ENCODE measurements around the gene C16orf78.

C16orf78 gene

DNA sequence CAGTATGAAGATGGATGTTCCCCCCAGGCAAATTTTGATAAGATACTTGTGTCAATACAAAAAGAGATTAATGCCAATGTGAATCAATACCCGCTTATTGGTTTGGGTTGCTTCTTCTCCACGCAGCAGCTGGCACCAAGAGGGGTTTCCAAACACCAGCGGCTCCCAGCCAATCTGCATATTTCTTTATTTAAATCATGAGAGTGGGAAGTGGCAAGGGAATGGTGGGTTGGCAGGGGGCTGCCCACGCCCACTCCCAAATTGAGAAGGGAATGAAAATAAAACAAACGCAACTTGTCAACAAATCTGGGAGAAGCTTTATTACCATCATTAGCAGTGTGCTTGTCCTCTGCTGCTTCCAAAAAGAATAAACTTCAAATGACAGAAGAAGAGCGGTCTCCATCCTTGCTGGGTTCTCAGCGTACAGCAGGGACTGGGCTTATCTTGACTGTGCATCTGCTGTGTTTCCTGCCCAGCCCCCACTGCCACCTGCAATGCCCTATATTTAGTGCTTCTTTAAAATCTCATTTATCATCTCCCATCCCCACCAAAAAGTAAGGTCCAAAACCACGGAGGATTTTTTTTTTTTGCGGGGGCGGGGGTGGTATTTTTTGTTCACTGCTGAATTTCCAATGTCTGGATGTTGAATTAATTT is 34.9 kb upstream of the C16orf78 start:
- H3K4me3 Mint-ChIP-seq = no peak overlapping the region
- no peak overlapping the region for H3K27ac Mint-ChIP-seq
- H3K9me3 Mint-ChIP-seq = no peaks in the 10 kb centered on the region
- no peaks in the 10 kb centered on the region for H3K4me1 Mint-ChIP-seq
- no peaks in the 10 kb centered on the region for H3K36me3 Mint-ChIP-seq (ENCODE audit: low read depth)
- H3K27me3 Mint-ChIP-seq (ENCODE audit: low read depth) = peaks cover 45% of the 10 kb centered on the region
- TF ChIP-seq, protein P1, sequence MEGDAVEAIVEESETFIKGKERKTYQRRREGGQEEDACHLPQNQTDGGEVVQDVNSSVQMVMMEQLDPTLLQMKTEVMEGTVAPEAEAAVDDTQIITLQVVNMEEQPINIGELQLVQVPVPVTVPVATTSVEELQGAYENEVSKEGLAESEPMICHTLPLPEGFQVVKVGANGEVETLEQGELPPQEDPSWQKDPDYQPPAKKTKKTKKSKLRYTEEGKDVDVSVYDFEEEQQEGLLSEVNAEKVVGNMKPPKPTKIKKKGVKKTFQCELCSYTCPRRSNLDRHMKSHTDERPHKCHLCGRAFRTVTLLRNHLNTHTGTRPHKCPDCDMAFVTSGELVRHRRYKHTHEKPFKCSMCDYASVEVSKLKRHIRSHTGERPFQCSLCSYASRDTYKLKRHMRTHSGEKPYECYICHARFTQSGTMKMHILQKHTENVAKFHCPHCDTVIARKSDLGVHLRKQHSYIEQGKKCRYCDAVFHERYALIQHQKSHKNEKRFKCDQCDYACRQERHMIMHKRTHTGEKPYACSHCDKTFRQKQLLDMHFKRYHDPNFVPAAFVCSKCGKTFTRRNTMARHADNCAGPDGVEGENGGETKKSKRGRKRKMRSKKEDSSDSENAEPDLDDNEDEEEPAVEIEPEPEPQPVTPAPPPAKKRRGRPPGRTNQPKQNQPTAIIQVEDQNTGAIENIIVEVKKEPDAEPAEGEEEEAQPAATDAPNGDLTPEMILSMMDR (IDR thresholded peaks at IDR 0.05; ENCODE audit: unreplicated experiment in 3 of 3) = no peak

DNA sequence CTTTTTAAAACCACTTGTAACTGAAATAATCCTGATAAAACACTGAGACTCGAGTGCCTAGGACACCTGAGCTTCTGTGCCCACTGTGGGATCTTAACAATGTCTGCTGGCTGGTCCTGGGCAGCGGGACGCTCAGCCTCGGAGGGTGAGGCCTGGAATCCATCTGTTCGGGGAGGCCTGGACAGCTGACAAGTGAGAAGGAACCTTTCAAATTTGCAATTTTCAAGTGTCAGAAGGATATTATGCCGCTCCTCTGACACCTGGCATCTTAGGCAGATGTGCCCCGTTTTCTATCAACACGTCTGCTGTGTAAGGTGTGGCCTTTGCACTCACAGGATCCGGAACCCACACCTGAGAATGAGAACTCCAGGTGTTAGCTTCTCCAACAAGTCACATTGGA is 33.1 kb upstream of the C16orf78 start:
- H3K27me3 Mint-ChIP-seq (ENCODE audit: low read depth) = peaks cover 55% of the 10 kb centered on the region
- no peaks in the 10 kb centered on the region for H3K4me1 Mint-ChIP-seq
- H3K27ac Mint-ChIP-seq = no peak overlapping the region
- TF ChIP-seq, protein P1 (IDR thresholded peaks at IDR 0.05; ENCODE audit: unreplicated experiment in 3 of 3) = no peak
- no peak overlapping the region for H3K4me3 Mint-ChIP-seq
- no peaks in the 10 kb centered on the region for H3K36me3 Mint-ChIP-seq (ENCODE audit: low read depth)
- no peaks in the 10 kb centered on the region for H3K9me3 Mint-ChIP-seq

DNA sequence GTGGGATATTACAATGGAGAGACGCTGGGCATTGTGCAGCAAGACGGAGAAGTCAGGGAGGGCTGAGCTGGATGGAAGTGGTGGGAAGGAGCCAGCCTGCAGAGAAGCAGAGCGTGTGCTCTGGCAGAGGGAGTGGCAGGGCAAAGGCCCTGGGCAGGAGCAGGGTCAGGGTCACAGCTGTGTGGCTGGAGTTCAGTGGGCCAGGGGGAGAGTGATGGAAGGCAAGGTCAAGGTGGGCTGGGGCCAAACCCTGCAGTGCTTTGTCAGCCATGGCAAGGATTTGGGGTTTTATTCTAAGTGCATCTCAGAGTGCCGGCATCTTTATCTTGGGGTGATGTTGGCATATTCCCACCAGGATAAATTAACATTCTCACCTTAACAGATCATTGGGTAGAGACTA is 31.9 kb upstream of the C16orf78 start:
- TF ChIP-seq, protein P1 (IDR thresholded peaks at IDR 0.05; ENCODE audit: unreplicated experiment in 3 of 3) = no peak
- Mint-ChIP-seq H3K36me3 (ENCODE audit: low read depth) (no peaks in the 10 kb centered on the region), H3K4me1 (no peaks in the 10 kb centered on the region), H3K27ac (no peak overlapping the region), H3K9me3 (no peaks in the 10 kb centered on the region), H3K4me3 (no peak overlapping the region), H3K27me3 (ENCODE audit: low read depth) (peaks cover 56% of the 10 kb centered on the region)

DNA sequence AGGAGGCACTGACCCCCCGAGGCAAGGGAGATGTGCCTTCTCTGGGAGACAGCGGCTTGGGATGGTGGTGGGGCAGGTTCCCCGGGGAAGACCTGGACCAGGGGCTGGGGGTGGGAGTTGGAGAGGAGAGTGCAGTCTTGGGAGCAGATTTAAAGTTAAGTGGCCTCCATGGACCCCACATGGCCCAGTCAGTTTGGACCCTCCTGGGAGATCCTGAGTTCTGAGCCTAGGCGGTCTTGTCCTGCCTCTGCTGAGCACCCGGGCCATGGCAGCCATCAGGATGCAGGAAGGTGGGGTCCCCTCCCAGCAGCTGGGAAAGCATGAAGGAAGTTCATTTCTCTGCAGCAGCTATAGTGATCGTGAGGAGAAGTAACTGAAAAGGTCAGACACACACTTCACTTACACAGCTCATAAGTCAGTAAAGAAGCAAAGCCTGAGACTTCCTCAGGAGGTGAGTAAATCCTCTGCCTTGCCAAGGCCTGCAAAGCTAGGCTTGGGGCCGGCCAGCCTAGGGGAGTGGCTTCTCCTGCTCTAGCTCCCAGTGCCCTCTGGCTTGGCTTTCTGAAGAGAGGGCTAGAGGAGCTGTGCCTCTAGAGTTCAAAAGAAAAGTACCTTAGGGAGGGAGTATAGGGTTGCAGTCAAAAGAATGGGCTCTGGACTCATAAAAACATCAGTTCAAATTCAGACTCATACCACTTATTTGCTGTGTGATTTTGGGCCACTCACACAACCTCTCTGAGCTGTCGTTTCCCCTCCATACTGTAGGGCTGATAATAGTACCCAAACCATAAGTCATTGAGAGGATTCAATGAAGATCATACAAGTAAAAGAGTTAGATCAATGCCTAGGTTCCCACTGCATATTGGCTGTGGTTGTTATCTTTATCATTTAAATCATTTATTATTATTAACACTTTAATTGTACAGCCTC is 31.0 kb upstream of the C16orf78 start:
- TF ChIP-seq, protein P1 (IDR thresholded peaks at IDR 0.05; ENCODE audit: unreplicated experiment in 3 of 3) = no peak
- Mint-ChIP-seq H3K4me3 (no peak overlapping the region), H3K27ac (no peak overlapping the region), H3K9me3 (no peaks in the 10 kb centered on the region), H3K4me1 (no peaks in the 10 kb centered on the region), H3K36me3 (ENCODE audit: low read depth) (no peaks in the 10 kb centered on the region), H3K27me3 (ENCODE audit: low read depth) (peaks cover 59% of the 10 kb centered on the region)

DNA sequence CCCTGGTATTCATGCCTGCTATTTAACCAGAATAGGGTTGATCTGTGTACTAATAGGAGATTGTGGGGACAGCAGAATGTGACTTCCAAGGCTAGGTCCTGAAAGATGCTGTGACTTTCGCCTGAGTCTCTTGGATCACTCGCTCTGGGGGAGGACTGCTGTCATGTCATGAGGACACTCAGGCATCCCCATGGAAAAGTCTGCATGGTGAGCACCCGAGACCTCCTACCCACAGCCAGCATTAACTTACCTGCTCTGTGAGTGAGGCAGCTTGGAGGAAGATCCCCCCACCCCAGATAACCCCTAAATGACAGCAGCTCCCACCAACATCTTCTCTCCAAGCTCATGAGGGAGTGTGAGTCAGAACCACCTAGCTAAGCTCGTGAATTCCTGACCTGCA is 30.3 kb upstream of the C16orf78 start:
- no peaks in the 10 kb centered on the region for H3K4me1 Mint-ChIP-seq
- no peaks in the 10 kb centered on the region for H3K36me3 Mint-ChIP-seq (ENCODE audit: low read depth)
- no peaks in the 10 kb centered on the region for H3K9me3 Mint-ChIP-seq
- peaks cover 61% of the 10 kb centered on the region for H3K27me3 Mint-ChIP-seq (ENCODE audit: low read depth)
- H3K27ac Mint-ChIP-seq = no peak overlapping the region
- TF ChIP-seq, protein P1 (IDR thresholded peaks at IDR 0.05; ENCODE audit: unreplicated experiment in 3 of 3) = no peak
- no peak overlapping the region for H3K4me3 Mint-ChIP-seq
